ENCODE measurements around the gene NTMT1. TPM values are rescaled to one million over a fixed set of nuclear protein-coding genes. Genes with fewer than 3 reads are reported as not detected.
A peak's percentile ranks its signal among the peaks of the same experiment; 100 is the strongest.

Gene NTMT1
- total and polyA plus RNA-seq, 10 of the 15 experiments (the other 5 are each of a cell fraction or from before 2014, with no cell fraction given) = 12.8 to 85.4 (median 39.3) TPM

- no peak for TF ChIP-seq MXI1 (IDR thresholded peaks at IDR 0.05; ENCODE audit: low read depth, low read length)
- Histone ChIP-seq H3K4me3 (0 out of 2 replicates have a peak overlapping the region, but pooled peaks have one; percentile 6), H2AFZ (ENCODE audit: control insufficient read depth, low read depth, low read length) (no peak overlapping the region), H3K27ac (ENCODE audit: control insufficient read depth, insufficient read depth) (no peak overlapping the region), H3K36me3 (ENCODE audit: control insufficient read depth in 2 of 2, insufficient read depth in 2 of 2, low read length in 1 of 2) (peaks cover 9% of the 10 kb centered on the region in 2 experiments; a peak in 3 of 4 replicates), H4K20me1 (ENCODE audit: control insufficient read depth, insufficient read depth) (no peaks in the 10 kb centered on the region; the same call in 1 of the 2 replicates), H3K4me1 (ENCODE audit: control insufficient read depth, insufficient read depth, low read length) (peaks cover 18% of the 10 kb centered on the region), H3K9ac (ENCODE audit: control insufficient read depth, insufficient read depth, low read length) (no peak overlapping the region; the same call in 1 of the 2 replicates), H3K79me2 (ENCODE audit: control insufficient read depth, insufficient read depth, low read length) (peaks cover 55% of the 10 kb centered on the region), H3K27me3 (replicated peaks in 1 of 2; ENCODE audit: control insufficient read depth in 2 of 2, insufficient read depth in 2 of 2, low read length in 1 of 2) (no peaks in the 10 kb centered on the region), H3K4me2 (ENCODE audit: control insufficient read depth, insufficient read depth) (peak overlapping the region; percentile 54; the same call in 1 of the 2 replicates), H3K9me3 (replicated peaks; ENCODE audit: control insufficient read depth, insufficient read depth, low read length) (no peaks in the 10 kb centered on the region)
- intact Hi-C loops (cut with micrococcal nuclease; ENCODE audit: unreplicated experiment) (no loop called here), in situ Hi-C loops (cut with MboI) (no loop called here)
- SMC1A ChIA-PET (ENCODE audit: uncharacterized antibody, unreplicated experiment) = interaction anchor here (1.4 kb wide), 1 partner anchor 498 kb away, joined by 3 read pairs; no protein-coding TSS in a partner anchor
- no peak for DNase-seq (ENCODE audit: low read depth, low spot score)
- CTCF ChIA-PET = interaction anchor here (0.6 to 1.2 kb wide), 2 partner anchors 455 to 498 kb away, joined by 3 to 5 read pairs; no protein-coding TSS in a partner anchor
- no peak for ATAC-seq
- WGBS (ENCODE audit: insufficient coverage, insufficient replicate concordance, low lambda C conversion rate, missing lambda C conversion rate) = 85% methylated on average over 8 of the region's 8 CpGs
- RAD21 ChIA-PET (ENCODE audit: unreplicated experiment) = interaction anchor here (1.1 kb wide), 1 partner anchor 498 kb away, joined by 3 read pairs; no protein-coding TSS in a partner anchor
- FAIRE-seq = no peak
- POLR2A ChIA-PET = interaction anchor here (1.5 kb wide), 1 partner anchor 10 kb away, joined by 3 read pairs; no protein-coding TSS in a partner anchor
- BruUV-seq (replicated peaks) = no TSS peak
These were observed 3.4 kb downstream of the NTMT1 start for GRCh38 chr9:129629251-129629820.

- peaks cover 9% of the 10 kb centered on the region; the same call in 1 of the 2 replicates for H3K4me1 ChIP-seq (ENCODE audit: control insufficient read depth, insufficient read depth, low read length)
- H3K9me3 ChIP-seq (replicated peaks; ENCODE audit: control insufficient read depth, insufficient read depth, low read length) = no peaks in the 10 kb centered on the region
- ATAC-seq (no peak), DNase-seq (ENCODE audit: low read depth, low spot score) (no peak), FAIRE-seq (no peak)
- H2AFZ ChIP-seq (ENCODE audit: control insufficient read depth, low read depth, low read length) = no peak overlapping the region
- BruUV-seq (replicated peaks) = no TSS peak
- H3K4me2 ChIP-seq (ENCODE audit: control insufficient read depth, insufficient read depth) = peak overlapping the region; percentile 22; the same call in 1 of the 2 replicates
- WGBS (ENCODE audit: insufficient coverage, insufficient replicate concordance, low lambda C conversion rate, missing lambda C conversion rate) = 78% methylated on average over 21 of the region's 21 CpGs
- in situ Hi-C loops (cut with MboI) = no loop called here
- H3K36me3 ChIP-seq (ENCODE audit: control insufficient read depth in 2 of 2, insufficient read depth in 2 of 2, low read length in 1 of 2) = peaks cover 14 to 23% of the 10 kb centered on the region in 2 experiments; a peak in 3 of 4 replicates
- ChIA-PET CTCF (interaction anchor here (0.9 to 1.0 kb wide), 2 partner anchors 9 to 499 kb away, joined by 4 to 6 read pairs; no protein-coding TSS in a partner anchor), RAD21 (ENCODE audit: unreplicated experiment) (no interaction called here), SMC1A (ENCODE audit: uncharacterized antibody, unreplicated experiment) (no interaction called here), POLR2A (interaction anchor here (1.6 kb wide), 1 partner anchor 9 kb away, joined by 4 read pairs; no protein-coding TSS in a partner anchor)
- H3K79me2 ChIP-seq (ENCODE audit: control insufficient read depth, insufficient read depth, low read length) = peaks cover 54% of the 10 kb centered on the region
- no peak overlapping the region for H3K27ac ChIP-seq (ENCODE audit: control insufficient read depth, insufficient read depth)
- H3K9ac ChIP-seq (ENCODE audit: control insufficient read depth, insufficient read depth, low read length) = no peak overlapping the region
- intact Hi-C loops (cut with micrococcal nuclease; ENCODE audit: unreplicated experiment) = no loop called here
- no peaks in the 10 kb centered on the region for H3K27me3 ChIP-seq (replicated peaks in 1 of 2; ENCODE audit: control insufficient read depth in 2 of 2, insufficient read depth in 2 of 2, low read length in 1 of 2)
- H3K4me3 ChIP-seq = no peak overlapping the region
- H4K20me1 ChIP-seq (ENCODE audit: control insufficient read depth, insufficient read depth) = no peaks in the 10 kb centered on the region; the same call in 1 of the 2 replicates
- TF ChIP-seq ATF7 (IDR thresholded peaks at IDR 0.05; ENCODE audit: low read depth) (no peak), E4F1 (IDR thresholded peaks at IDR 0.05; ENCODE audit: borderline replicate concordance, partially characterized antibody) (no peak), JUNB (IDR thresholded peaks at IDR 0.05) (no peak), TARDBP (IDR thresholded peaks at IDR 0.05; ENCODE audit: borderline replicate concordance) (no peak), USF2 (IDR thresholded peaks at IDR 0.05; ENCODE audit: borderline replicate concordance, low read depth, low read length) (no peak), IRF5 (IDR thresholded peaks at IDR 0.05; ENCODE audit: borderline replicate concordance) (no peak), IKZF1 (conservative IDR thresholded peaks at IDR 0.05) (no peak), JUND (IDR thresholded peaks at IDR 0.05; ENCODE audit: low read depth, low read length) (no peak), DPF2 (IDR thresholded peaks at IDR 0.05) (no peak)
These were observed 5.2 kb downstream of the NTMT1 start for GRCh38 chr9:129630967-129631673.

All from GM12878 (cell line).